CD4-positive, alpha-beta T cell treated with Interleukin-6 for 4 hours (primary cell): ENCODE data around the gene HOXD3.

Source experiments
- DNase-seq: peaks from one replicate; pipeline ENCODE4 v3.0.0-alpha.2; 2020; ENCODE audit warnings: mixed read lengths

HOXD3 gene

GRCh38 chr2:176165370-176166050, 8.4 kb downstream of the HOXD3 start:
- DNase-seq: no peak

GRCh38 chr2:176166272-176166671, 9.2 kb downstream of the HOXD3 start:
- no peak for DNase-seq

DNA sequence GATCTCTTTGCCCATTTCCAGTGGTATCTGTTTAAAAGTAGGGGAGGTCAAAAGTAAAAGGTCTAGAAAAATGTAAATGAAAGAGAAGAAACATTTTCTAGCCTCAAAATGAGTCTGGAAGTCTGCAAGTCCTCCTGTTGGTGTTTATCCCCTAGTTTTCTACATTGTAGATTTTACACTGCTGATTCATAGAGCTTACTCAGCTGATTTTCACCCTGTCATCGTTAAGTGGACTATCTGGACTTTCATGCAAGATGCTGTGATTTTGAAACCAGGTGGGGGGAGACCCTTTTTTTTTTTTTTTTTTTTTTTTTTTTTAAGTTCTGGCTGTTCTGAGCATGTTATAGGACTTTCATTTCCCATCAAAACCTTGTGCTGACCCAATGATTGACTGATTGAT, 10.3 kb downstream of the HOXD3 start:
- DNase-seq: no peak

GRCh38 chr2:176169181-176169580, 12.1 kb downstream of the HOXD3 start:
- no peak for DNase-seq

DNA sequence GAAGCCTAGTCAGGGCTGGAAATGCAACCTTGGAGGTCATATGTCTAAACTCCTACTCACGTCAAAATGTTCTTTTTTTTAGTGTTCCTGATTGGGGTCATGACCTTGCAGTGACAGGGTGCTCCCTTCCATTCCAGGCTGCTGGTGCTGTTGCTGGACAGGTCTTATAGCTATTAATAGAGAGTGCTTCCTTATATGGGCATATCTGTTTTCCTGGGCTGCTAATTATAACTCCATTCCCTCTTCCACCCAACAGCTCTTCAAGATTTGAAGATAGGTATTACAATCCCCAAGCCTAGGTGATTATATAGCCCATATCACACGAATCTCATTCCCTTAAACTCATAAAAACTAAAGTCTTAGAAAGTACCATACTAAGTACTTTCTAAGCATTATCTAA, 12.6 kb downstream of the HOXD3 start:
- no peak for DNase-seq

DNA sequence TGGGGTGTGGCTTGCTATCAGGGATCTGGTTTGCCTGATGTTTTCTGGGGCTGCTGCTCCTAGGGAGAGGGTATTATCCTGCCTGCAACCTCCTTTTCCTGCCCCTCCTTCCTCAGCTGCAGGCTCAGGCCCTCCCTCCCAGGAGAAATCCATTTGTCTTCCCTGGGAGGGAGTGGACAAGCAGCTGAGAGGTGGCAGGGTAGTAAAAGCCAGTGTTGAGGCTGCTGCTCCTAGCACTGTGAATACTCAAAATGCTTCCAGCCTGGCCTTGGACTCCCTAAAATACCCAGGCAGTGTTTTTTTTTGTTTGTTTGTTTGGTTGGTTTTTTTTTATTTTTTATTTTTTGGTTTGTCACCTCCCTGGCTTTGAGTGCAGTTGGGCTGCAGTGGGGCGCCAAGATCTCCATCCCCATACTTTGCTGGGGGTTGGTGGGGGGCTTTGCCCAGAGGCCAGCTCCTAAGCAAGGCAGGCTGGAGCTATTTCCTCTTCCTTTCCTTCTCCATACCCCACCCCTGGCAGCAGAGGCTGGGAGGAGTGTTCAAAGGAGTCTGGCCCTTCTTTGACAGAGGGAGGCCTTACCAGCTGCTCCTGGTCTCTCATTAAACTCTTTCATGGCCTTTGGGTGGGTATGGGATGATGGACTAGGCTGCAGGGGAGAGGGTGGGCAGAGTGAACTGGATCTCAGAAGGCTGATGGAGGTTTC, 13.6 kb downstream of the HOXD3 start:
- no peak for DNase-seq

DNA sequence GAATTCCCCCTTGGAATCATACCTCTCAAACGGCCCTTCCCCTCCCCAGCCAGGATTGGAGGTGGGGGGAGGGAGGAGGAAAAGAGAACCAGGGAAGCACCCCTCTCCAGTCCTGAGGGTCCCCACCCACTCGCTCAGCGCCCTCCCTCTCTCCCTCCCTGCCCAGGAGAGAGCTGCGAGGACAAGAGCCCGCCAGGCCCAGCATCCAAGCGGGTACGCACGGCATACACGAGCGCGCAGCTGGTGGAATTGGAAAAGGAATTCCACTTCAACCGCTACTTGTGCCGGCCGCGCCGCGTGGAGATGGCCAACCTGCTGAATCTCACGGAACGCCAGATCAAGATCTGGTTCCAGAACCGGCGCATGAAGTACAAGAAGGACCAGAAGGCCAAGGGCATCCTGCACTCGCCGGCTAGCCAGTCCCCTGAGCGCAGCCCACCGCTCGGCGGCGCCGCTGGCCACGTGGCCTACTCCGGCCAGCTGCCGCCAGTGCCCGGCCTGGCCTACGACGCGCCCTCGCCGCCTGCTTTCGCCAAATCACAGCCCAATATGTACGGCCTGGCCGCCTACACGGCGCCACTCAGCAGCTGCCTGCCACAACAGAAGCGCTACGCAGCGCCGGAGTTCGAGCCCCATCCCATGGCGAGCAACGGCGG, 14.4 kb downstream of the HOXD3 start:
- DNase-seq: no peak

- DNase-seq: no peak
These were observed 15.1 kb downstream of the HOXD3 start for GRCh38 chr2:176172007-176172894.

DNA sequence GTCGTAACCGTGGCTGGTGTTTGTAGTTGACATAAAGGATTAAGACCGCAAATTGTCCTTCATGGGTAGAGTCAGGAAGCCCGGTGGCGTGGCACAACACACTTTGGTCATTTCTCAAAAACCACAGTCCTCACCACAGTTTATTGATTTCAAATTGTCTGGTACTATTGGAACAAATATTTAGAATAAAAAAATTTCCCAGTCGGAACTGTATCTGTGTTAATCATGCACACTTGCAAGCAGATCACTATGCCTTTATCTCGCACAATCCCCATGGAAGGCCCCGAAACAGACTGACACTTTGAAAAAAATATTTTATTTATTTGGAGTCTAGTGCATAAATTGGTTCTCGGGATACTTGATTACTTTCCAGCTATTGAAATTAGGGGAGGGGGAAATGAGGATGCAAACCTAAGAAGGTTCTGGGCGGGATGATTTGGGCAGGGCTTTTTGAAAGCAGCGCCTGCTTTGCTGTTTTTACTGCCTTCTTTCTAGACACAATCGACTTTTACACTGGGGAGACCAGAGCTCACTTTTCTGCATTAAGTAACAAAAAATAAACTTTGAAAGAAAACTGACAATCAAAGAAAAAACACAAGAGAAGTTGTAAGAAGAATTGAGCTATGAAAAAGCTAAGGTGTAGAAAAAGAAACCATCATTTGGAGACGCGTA, 15.9 kb downstream of the HOXD3 start:
- DNase-seq: no peak

GRCh38 chr2:176173567-176174381, 16.7 kb downstream of the HOXD3 start:
- no peak for DNase-seq

DNA sequence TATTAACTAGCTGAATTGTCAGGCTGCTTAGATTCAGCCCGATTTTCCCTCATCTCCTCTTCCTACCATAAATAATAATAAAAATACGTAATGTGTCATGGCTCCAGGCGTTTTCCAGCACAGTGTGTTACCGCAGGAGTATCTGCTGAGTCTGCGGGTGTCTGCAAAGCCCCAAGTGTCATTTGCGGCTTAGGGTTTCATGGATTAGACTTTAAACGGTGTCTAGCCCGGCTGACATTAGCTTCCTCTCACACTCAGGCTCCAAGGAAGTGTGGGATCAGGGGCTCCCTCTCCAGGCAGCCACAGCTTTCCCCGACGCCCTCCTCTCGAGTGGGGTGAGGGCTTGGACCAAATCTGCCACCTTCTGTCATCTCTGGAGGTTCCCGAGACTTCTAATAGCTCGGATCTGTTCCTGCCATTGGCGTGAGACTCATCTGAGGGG, 17.3 kb downstream of the HOXD3 start:
- DNase-seq: no peak

DNA sequence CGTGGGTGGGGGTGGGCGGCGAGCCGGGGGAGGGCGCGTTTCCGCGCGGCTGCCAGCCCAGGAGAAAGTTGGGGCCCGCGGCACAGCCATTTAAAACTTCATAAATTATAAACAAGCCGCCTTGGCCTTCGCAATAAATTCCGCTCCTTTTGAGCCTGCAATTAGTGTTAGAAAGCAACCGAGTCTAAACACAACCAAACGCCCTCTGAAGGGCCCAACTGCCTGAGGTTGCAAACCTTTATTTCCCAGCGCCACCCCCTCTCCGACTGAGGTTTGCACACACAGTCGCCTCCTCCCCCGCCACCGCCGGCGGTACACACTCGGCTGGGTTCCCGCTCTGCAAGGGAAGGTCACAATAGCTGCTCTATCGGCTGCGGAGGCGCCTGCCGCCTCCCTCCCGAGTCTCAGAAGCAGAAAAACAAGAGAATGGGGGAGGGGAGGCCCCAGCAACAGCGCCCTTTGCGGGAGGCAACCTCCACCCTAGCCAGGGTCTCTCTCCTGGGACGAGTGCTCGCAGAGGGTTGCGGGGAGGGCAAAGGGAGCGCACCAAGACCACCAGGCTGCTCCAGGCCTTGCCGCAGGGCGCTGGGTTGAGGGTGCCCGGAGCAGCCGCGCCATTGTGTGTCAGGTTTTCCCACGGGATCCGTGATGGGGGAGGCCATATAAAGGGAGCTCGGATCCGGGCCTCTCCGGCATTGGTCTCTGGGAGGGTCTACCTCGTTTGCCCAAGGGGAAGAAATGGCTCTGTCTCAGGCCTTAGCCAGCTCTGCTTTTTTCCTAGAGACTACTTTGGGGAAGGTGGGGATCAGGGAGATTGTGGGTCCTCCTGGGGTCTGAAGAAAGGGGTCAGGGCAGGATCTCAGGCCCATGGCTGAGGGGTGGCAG, 18.0 kb downstream of the HOXD3 start:
- no peak for DNase-seq

- DNase-seq: no peak
These were observed 18.9 kb downstream of the HOXD3 start for GRCh38 chr2:176175709-176176607.

DNA sequence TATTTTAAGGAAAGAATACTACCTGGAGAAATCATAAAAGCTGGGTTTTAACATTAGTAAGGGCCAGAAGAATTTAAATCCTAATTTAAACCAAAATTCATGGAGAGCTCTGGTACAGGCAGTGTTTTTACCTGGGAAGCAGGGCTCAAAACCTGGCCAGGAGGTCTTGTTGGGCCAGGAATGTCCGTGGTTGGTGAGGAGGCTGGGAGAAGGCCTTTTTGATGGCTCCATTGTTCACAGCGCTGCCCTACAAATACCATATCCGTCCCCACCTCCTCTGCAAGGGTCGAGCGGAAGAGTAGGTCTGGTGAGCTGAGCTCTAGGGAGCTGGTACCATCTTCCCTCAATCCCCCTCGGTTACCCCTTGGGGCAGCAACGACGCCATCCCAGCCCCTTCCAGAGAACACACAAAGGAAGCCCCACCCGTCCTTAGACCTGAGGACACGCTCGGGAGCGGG, 20.5 kb downstream of the HOXD3 start:
- no peak for DNase-seq

DNA sequence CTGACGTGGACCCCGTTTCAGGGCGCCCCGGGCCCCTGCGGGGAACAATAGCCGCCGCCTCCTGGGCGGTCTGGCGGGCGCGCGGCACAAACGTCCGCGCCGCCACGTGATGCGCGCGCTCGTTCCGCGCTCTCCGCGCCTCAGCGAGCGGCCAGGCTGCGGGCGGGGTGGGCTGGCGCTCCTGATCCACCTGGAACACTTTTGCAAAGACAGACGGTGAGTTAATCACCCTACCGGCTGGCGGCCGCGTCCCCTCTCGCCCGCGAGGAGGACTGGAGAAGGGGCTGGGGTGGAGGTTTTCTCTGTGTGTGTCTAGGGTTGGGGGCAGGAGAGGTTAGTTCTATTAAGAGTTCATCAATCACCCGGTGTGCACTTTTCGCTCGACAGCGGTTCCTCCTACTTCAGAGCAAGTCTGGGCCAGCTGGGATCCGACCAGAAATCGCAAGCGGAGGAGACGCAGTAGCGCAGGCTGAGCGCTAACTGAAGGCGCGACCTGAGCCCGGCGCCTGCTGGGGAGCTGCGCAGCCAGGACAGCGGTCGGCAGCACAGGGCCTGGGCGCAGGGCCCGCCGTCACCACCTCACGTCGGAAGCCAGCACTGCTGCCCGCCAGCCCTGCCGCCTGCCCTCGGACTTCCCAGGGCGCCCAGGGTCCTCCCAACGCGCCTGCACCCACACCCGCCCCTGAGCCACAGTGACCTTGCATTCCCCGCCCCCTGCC, 21.1 kb downstream of the HOXD3 start:
- DNase-seq: no peak

GRCh38 chr2:176178757-176179295, 21.7 kb downstream of the HOXD3 start:
- DNase-seq: no peak

- DNase-seq: no peak
These were observed 24.4 kb downstream of the HOXD3 start for GRCh38 chr2:176181551-176181950.

DNA sequence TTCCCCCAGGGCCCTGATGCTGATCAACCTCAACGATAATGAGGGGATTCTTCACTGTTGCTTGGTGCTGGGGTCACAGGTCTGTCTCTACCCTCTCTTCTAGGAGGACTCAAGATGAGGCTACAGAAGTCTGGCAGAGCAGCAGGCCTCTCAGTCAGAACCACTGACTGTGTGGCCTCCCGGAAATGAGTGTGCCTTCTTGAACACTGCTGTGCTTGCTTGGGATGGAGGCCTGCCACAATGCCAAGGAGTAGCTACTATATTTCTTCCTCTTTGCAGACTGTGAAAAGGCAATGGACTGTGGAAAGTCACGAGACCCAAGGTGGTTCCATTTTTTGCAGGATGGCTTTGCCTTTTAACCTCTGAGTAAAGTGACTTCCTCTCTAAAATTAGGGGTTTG, 25.6 kb downstream of the HOXD3 start:
- no peak for DNase-seq
